SK-N-MC (cell line): Measurements from ENCODE around the gene CYP19A1.

Source experiments
- EZH2 ChIP-seq: fragments of 200-600 bp; sonication (generic); IDR thresholded peaks from one replicate; pipeline ENCODE4 v1.6.1; 2017; ENCODE audit warnings: antibody characterized with exemption
- FOXP2 ChIP-seq: optimal IDR thresholded peaks from 2 replicates; pipeline ENCODE3; 2011; ENCODE audit warnings: mild to moderate bottlenecking, moderate library complexity; ENCODE audit not compliant: insufficient read depth; ENCODE audit errors: extremely low read length, control extremely low read depth
- POLR2AphosphoS5 ChIP-seq: IDR thresholded peaks from 2 replicates; pipeline ENCODE4 v1.6.1; 2012; ENCODE audit warnings: mild to moderate bottlenecking, low read depth, low read length, borderline replicate concordance

DNA sequence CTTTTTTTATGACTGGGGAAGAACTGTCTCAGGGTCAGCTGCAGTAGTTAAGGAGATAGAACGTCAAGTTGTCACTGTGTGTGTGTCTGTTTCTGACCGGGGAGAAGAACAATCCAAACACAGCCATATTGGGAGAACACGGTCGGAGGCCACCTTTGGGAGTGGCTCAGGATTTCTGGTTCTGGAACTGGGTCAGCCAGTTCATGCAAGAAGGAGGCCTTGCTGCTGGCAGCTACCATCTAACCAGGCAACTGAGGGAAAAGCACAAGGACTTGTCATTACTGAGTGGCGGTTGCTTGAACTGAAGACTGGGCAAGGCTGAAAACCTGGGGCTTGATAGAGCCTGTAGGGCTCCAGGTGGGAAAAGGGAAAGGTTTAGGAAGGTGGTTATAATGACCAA lies 27.7 kb upstream of the CYP19A1 start:
- TF ChIP-seq EZH2 (no peak), FOXP2 (no peak), POLR2AphosphoS5 (no peak)
